GM10847 (cell line): ENCODE measurements around the gene FAM81A.

ENCODE experiments used
- POLR2A ChIP-seq: IDR thresholded peaks from 2 replicates; pipeline ENCODE4 v1.6.1; 2011; ENCODE audit not compliant: insufficient read length; ENCODE audit errors: extremely low read depth

FAM81A gene

GRCh38 chr15:59437817-59438624 lies at the start of gene FAM81A:
Gene FAM81A (plus strand): TSS chr15:59438186. CDS start chr15:59458627, 20,441 bp downstream.
- no peak for TF ChIP-seq POLR2A

GRCh38 chr15:59388670-59389069 lies 49.3 kb upstream of the FAM81A start:
- no peak for TF ChIP-seq POLR2A

GRCh38 chr15:59392299-59392698 lies 45.7 kb upstream of the FAM81A start:
- TF ChIP-seq POLR2A: no peak

GRCh38 chr15:59394166-59394661 lies 43.8 kb upstream of the FAM81A start:
- TF ChIP-seq POLR2A: no peak

- no peak for TF ChIP-seq POLR2A
Observed at GRCh38 chr15:59396211-59396610, 41.8 kb upstream of the FAM81A start.

GRCh38 chr15:59396679-59397078 lies 41.3 kb upstream of the FAM81A start:
- no peak for TF ChIP-seq POLR2A

GRCh38 chr15:59398220-59398619 lies 39.8 kb upstream of the FAM81A start:
- TF ChIP-seq POLR2A: no peak

GRCh38 chr15:59399465-59400102 lies 38.4 kb upstream of the FAM81A start:
- TF ChIP-seq POLR2A: no peak

- no peak for TF ChIP-seq POLR2A
Observed at GRCh38 chr15:59400103-59400813, 37.7 kb upstream of the FAM81A start.

- no peak for TF ChIP-seq POLR2A
Observed at GRCh38 chr15:59401824-59402569, 36.0 kb upstream of the FAM81A start.

GRCh38 chr15:59405079-59405478 lies 32.9 kb upstream of the FAM81A start:
- no peak for TF ChIP-seq POLR2A

GRCh38 chr15:59406446-59406845 lies 31.5 kb upstream of the FAM81A start:
- no peak for TF ChIP-seq POLR2A

GRCh38 chr15:59407946-59408345 lies 30.0 kb upstream of the FAM81A start:
- no peak for TF ChIP-seq POLR2A

GRCh38 chr15:59410391-59410896 lies 27.5 kb upstream of the FAM81A start:
- no peak for TF ChIP-seq POLR2A

- TF ChIP-seq POLR2A: no peak
Observed at GRCh38 chr15:59413577-59413976, 24.4 kb upstream of the FAM81A start.
